Measurements from ENCODE around the gene PPP1R3F. TPM values are rescaled to one million over a fixed set of nuclear protein-coding genes. Genes with fewer than 3 reads are reported as not detected.

Gene PPP1R3F
- total RNA-seq, 1 donor from 2014 or later: 9.9 TPM

- DNase-seq (ENCODE audit: low spot score): no peak
- ATAC-seq: no peak
- intact Hi-C loops (cut with DNase I): no loop called here
These were observed 22.2 kb upstream of the PPP1R3F start for GRCh38 chrX:49247346-49247745.

GRCh38 chrX:49247916-49248811, 21.4 kb upstream of the PPP1R3F start:
- no peak for DNase-seq (ENCODE audit: low spot score)
- ATAC-seq: no peak
- intact Hi-C loops (cut with DNase I): no loop called here

- ATAC-seq (no peak), DNase-seq (ENCODE audit: low spot score) (no peak)
- intact Hi-C loops (cut with DNase I): no loop called here
These were observed 20.5 kb upstream of the PPP1R3F start for GRCh38 chrX:49249071-49249470.

GRCh38 chrX:49249616-49250015, 20.0 kb upstream of the PPP1R3F start:
- ATAC-seq (no peak), DNase-seq (ENCODE audit: low spot score) (no peak)
- intact Hi-C loops (cut with DNase I): no loop called here

- no peak for DNase-seq (ENCODE audit: low spot score)
- intact Hi-C loops (cut with DNase I): no loop called here
- no peak for ATAC-seq
These were observed 19.5 kb upstream of the PPP1R3F start for GRCh38 chrX:49250066-49250465.

- intact Hi-C loops (cut with DNase I): no loop called here
- ATAC-seq: no peak
- DNase-seq (ENCODE audit: low spot score): no peak
These were observed 19.0 kb upstream of the PPP1R3F start for GRCh38 chrX:49250578-49250977.

- intact Hi-C loops (cut with DNase I): no loop called here
- DNase-seq (ENCODE audit: low spot score) (no peak), ATAC-seq (no peak)
These were observed 18.3 kb upstream of the PPP1R3F start for GRCh38 chrX:49251325-49251724.

GRCh38 chrX:49254639-49255038, 15.0 kb upstream of the PPP1R3F start:
- ATAC-seq (no peak), DNase-seq (ENCODE audit: low spot score) (no peak)
- intact Hi-C loops (cut with DNase I): no loop called here

GRCh38 chrX:49256268-49256995, 13.2 kb upstream of the PPP1R3F start:
- DNase-seq (ENCODE audit: low spot score) (no peak), ATAC-seq (no peak)

GRCh38 chrX:49257074-49257790, 12.4 kb upstream of the PPP1R3F start:
- ATAC-seq (no peak), DNase-seq (ENCODE audit: low spot score) (no peak)
- intact Hi-C loops (cut with DNase I): no loop called here

More at GRCh38 chrX:49256268-49256995, 13.2 kb upstream of the PPP1R3F start:
- intact Hi-C loops (cut with DNase I): no loop called here

GRCh38 chrX:49257846-49258748, 11.5 kb upstream of the PPP1R3F start:
- intact Hi-C loops (cut with DNase I): no loop called here
- DNase-seq (ENCODE audit: low spot score) (no peak), ATAC-seq (no peak)

- ATAC-seq (no peak), DNase-seq (ENCODE audit: low spot score) (no peak)
- intact Hi-C loops (cut with DNase I): no loop called here
These were observed 10.9 kb upstream of the PPP1R3F start for GRCh38 chrX:49258749-49259124.

- DNase-seq (ENCODE audit: low spot score): no peak
- intact Hi-C loops (cut with DNase I): no loop called here
- no peak for ATAC-seq
These were observed 9.2 kb upstream of the PPP1R3F start for GRCh38 chrX:49260221-49260985.

- intact Hi-C loops (cut with DNase I): no loop called here
- ATAC-seq: no peak
- no peak for DNase-seq (ENCODE audit: low spot score)
These were observed 7.0 kb upstream of the PPP1R3F start for GRCh38 chrX:49262603-49263002.

GRCh38 chrX:49263631-49264030, 6.0 kb upstream of the PPP1R3F start:
- intact Hi-C loops (cut with DNase I): no loop called here
- no peak for ATAC-seq
- no peak for DNase-seq (ENCODE audit: low spot score)

- intact Hi-C loops (cut with DNase I): no loop called here
- DNase-seq (ENCODE audit: low spot score): no peak
- ATAC-seq: no peak
These were observed 5.1 kb upstream of the PPP1R3F start, which contains the start of gene FOXP3 for GRCh38 chrX:49264460-49264859. FOXP3 (minus strand) TSS chrX:49264710; CDS start chrX:49258505, 6,205 bp downstream.

GRCh38 chrX:49266523-49267445, 2.8 kb upstream of the PPP1R3F start:
- no peak for ATAC-seq
- no peak for DNase-seq (ENCODE audit: low spot score)
- intact Hi-C loops (cut with DNase I): no loop called here

All from sciatic nerve (tissue), 2 donors.